Transverse colon (tissue), 4 donors: Measurements from ENCODE around the gene FAM3C.

Source experiments
- CTCF ChIP-seq, 5 experiments: fragments of 200-600 bp in 3 of 5; fragments of 450-650 bp in 2 of 5; sonication (generic) in 3 of 5; IDR thresholded peaks; 1 replicate in 2 of 5; 2 replicates in 3 of 5; pipeline ENCODE4 v1.5.1; 2016 to 2017; ENCODE audit warnings: antibody characterized with exemption in 5 of 5, inconsistent platforms in 3 of 5, mild to moderate bottlenecking in 2 of 5, moderate library complexity in 1 of 5
- EP300 ChIP-seq: sonication (generic); formaldehyde crosslinking; IDR thresholded peaks from one replicate; pipeline ENCODE4 v1.6.1; 2017; ENCODE audit warnings: antibody characterized with exemption, low read depth
- POLR2AphosphoS5 ChIP-seq, 3 donors: sonication (generic); formaldehyde crosslinking; IDR thresholded peaks; one replicate each; pipeline ENCODE4 v1.6.1; 2016; ENCODE audit warnings: antibody characterized with exemption in 3 of 3

- TF ChIP-seq CTCF (IDR thresholded peaks at IDR 0.05): no peak
- TF ChIP-seq EP300: no peak
- TF ChIP-seq POLR2AphosphoS5 (IDR thresholded peaks at IDR 0.05): no peak
Observed at GRCh38 chr7:121334376-121334775, 61.7 kb downstream of the FAM3C start.
